ENCODE data around the gene FILIP1L. TPM values are rescaled to one million over a fixed set of nuclear protein-coding genes. Genes with fewer than 3 reads are reported as not detected.

Gene FILIP1L
- total RNA-seq, 4 donors from 2014 or later, result 31.3 to 64.0 (median 46.5) TPM

DNA sequence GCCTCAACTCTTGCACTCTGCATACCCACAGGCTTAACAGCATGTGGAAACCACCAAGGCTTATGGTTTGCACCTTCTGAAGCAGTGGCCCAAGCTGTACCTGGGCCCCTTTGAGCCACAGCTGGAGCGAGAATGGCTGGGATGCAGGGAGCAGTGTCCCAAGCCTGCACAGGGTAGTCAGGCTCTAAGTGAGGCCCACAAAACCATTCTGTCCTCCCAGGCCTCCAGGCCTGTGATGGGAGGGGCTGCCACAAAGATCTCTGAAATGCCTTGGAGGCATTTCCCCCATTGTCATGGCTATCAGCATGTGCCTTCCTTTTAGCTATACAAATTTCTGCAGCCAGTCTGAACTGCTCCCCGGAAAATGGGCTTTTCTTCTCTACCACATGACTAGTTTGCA, 309.1 kb downstream of the FILIP1L start:
- ATAC-seq (ENCODE audit: low FRiP score) (no peak), DNase-seq (ENCODE audit: low spot score) (no peak)
- TF ChIP-seq, protein P1, sequence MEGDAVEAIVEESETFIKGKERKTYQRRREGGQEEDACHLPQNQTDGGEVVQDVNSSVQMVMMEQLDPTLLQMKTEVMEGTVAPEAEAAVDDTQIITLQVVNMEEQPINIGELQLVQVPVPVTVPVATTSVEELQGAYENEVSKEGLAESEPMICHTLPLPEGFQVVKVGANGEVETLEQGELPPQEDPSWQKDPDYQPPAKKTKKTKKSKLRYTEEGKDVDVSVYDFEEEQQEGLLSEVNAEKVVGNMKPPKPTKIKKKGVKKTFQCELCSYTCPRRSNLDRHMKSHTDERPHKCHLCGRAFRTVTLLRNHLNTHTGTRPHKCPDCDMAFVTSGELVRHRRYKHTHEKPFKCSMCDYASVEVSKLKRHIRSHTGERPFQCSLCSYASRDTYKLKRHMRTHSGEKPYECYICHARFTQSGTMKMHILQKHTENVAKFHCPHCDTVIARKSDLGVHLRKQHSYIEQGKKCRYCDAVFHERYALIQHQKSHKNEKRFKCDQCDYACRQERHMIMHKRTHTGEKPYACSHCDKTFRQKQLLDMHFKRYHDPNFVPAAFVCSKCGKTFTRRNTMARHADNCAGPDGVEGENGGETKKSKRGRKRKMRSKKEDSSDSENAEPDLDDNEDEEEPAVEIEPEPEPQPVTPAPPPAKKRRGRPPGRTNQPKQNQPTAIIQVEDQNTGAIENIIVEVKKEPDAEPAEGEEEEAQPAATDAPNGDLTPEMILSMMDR (IDR thresholded peaks at IDR 0.05), result no peak

- TF ChIP-seq, protein P1 (IDR thresholded peaks at IDR 0.05), result no peak
- no peak for ATAC-seq (ENCODE audit: low FRiP score)
- DNase-seq (ENCODE audit: low spot score), result no peak
Measured at GRCh38 chr3:99803297-99803696, 311.0 kb downstream of the FILIP1L start.

- no peak for ATAC-seq (ENCODE audit: low FRiP score)
- TF ChIP-seq, protein P1 (IDR thresholded peaks at IDR 0.05), result no peak
- no peak for DNase-seq (ENCODE audit: low spot score)
Measured at GRCh38 chr3:99799422-99799821, 314.9 kb downstream of the FILIP1L start.

- TF ChIP-seq, protein P1 (IDR thresholded peaks at IDR 0.05), result no peak
- ATAC-seq (ENCODE audit: low FRiP score) (no peak), DNase-seq (ENCODE audit: low spot score) (no peak)
Measured at GRCh38 chr3:99795573-99795972, 318.7 kb downstream of the FILIP1L start.

DNA sequence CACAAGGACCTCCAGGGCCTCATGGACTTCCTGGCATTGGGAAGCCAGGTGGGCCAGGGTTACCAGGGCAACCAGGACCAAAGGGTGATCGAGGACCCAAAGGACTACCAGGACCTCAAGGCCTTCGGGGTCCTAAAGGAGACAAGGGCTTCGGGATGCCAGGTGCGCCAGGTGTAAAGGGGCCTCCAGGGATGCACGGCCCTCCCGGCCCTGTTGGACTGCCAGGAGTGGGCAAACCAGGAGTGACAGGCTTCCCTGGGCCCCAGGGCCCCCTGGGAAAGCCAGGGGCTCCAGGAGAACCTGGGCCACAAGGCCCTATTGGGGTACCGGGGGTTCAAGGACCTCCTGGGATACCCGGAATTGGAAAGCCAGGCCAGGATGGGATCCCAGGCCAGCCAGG, 319.8 kb downstream of the FILIP1L start:
- DNase-seq (ENCODE audit: low spot score) (no peak), ATAC-seq (ENCODE audit: low FRiP score) (no peak)
- TF ChIP-seq, protein P1 (IDR thresholded peaks at IDR 0.05), result no peak

DNA sequence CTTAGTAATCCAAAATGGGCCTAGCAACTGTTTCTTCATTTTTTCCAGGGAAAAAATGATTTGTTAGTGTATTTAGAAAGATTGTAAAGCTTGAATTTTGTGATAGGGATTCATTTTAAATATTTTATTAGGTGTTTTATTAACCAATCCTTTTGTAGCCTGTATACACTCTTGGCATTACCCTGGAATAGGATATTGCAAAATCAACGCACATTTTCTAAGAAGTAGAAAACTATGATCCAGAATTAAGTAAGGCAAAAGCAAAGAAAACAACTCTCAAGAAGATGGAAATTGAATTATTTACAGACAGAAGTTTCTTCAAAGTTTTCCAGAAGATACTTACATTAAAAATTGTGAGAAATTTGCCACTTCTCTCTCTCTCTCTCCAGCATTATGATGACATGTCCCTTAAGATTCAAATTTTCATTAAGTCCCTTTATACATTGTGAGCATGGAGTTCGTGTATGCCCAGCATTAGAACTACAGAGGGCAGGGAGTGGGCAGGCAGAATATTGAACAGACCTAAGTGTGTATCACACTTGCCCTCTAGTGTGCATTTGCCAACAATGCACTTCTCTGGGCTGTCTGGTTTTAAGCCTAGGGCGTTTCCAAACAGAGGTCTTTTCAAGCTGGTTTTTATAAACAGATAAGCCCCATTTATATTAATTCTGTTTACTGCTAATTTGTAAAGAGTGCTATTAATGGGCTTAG, 325.1 kb downstream of the FILIP1L start:
- ATAC-seq (ENCODE audit: low FRiP score) (peak; percentile 84), DNase-seq (ENCODE audit: low spot score) (no peak)
- TF ChIP-seq, protein P1 (IDR thresholded peaks at IDR 0.05), result peak in 1 of 3 donors; percentile 25

Small RNAs within 50 kb of the gene (small RNA-seq; reads per million reads assigned to genes)
- gene MIR3921, result not detected

Other genes starting within 250 kb of the FILIP1L start
- gene TBC1D23, start 146.5 kb upstream of the FILIP1L start, total RNA-seq, result 10 to 100 TPM; 27.8 to 47.3 (median 31.5) TPM
- gene NIT2, start 220.3 kb upstream of the FILIP1L start, total RNA-seq, result 10 to 100 TPM; 27.0 to 42.6 (median 32.3) TPM

All from omental fat pad (tissue), 4 donors.